HCT116 (cell line): Measurements from ENCODE around the gene GALNT17. TPM values are rescaled to one million over a fixed set of nuclear protein-coding genes. Genes with fewer than 3 reads are reported as not detected.

Source experiments
- ATAC-seq: fragments of 200-7000 bp; cut with Tn5 transposase; 2 replicates; pipeline ENCODE4 v1.9.1; 2020; ENCODE audit warnings: mild to moderate bottlenecking, moderate library complexity
- BruUV-seq: library from RNA; stranded (reverse); fragments of 400-500 nt; replicated peaks from 2 replicates; lab custom pipeline; 2021; lab: Mats Ljungman, UMichigan
- CTCF ChIA-PET: fragments of 300-600 bp; sonication (Branson Sonifier 250); formaldehyde crosslinking; loops from one replicate; lab custom pipeline; 2021; ENCODE audit warnings: antibody characterized with exemption; lab: Charles Lee
- POLR2A ChIA-PET: fragments of 300-600, 350-600 bp; sonication (Branson Sonifier 250); formaldehyde crosslinking; loops from one replicate; lab custom pipeline; 2021; ENCODE audit warnings: antibody characterized with exemption; lab: Charles Lee
- RAD21 ChIA-PET, 2 experiments: fragments of 300-600 bp; sonication (Branson Sonifier 250); formaldehyde crosslinking; loops; one replicate each; lab custom pipeline; 2023; ENCODE audit warnings: low total read pairs in 2 of 2; ENCODE audit not compliant: uncharacterized antibody in 2 of 2, unreplicated experiment in 2 of 2, low non-redundant PET in 1 of 2; lab: Charles Lee
- DNase-seq: peaks from one replicate; pipeline ENCODE4 v3.0.0-alpha.2; 2010; ENCODE audit warnings: low read depth, low spot score
- H2AFZ ChIP-seq: fragments of 200-600 bp; shearing (Covaris generic), sonication (generic); 2 replicates; pipeline ENCODE4 v1.6.1; 2017; ENCODE audit warnings: low read depth, mixed run types, mixed read lengths, antibody characterized with exemption, low read length; ENCODE audit not compliant: poor library complexity, severe bottlenecking
- H3K27ac ChIP-seq: 2 replicates; pipeline ENCODE4 v1.5.1; 2012; ENCODE audit warnings: low read depth, low read length
- H3K27me3 ChIP-seq: fragments of 200-600 bp; sonication (generic); 2 replicates; pipeline ENCODE4 v1.6.1; 2016; ENCODE audit warnings: mixed run types, low read length, mixed read lengths; ENCODE audit not compliant: insufficient read depth
- H3K36me3 ChIP-seq, 2 experiments: fragments of 200-500 bp in 1 of 2; fragments of 200-600 bp in 1 of 2; sonication (Bioruptor generic) in 1 of 2; sonication (generic) in 1 of 2; 2 replicates each; pipeline versions ENCODE4 v1.5.1 to v1.6.1; 2014 to 2016; ENCODE audit warnings: low read length in 2 of 2, inconsistent platforms in 1 of 2, mixed read lengths in 1 of 2, mixed run types in 1 of 2; ENCODE audit not compliant: insufficient read depth in 2 of 2, control insufficient read depth in 1 of 2
- H3K4me1 ChIP-seq, 2 experiments: fragments of 200-600 bp in 1 of 2; sonication (generic) in 1 of 2; 2 replicates each; pipeline versions ENCODE4 v1.5.1 to v1.6.1; 2012 to 2017; ENCODE audit warnings: low read length in 2 of 2, inconsistent platforms in 1 of 2, mild to moderate bottlenecking in 1 of 2, mixed read lengths in 1 of 2, mixed run types in 1 of 2, moderate library complexity in 1 of 2; ENCODE audit not compliant: insufficient read depth in 2 of 2, control insufficient read depth in 1 of 2
- H3K4me2 ChIP-seq: fragments of 200-600 bp; sonication (generic); 2 replicates; pipeline ENCODE4 v1.6.1; 2017; ENCODE audit warnings: mixed run types, low read length, mixed read lengths
- H3K4me3 ChIP-seq, 2 experiments: fragments of 200-600 bp in 1 of 2; sonication (generic) in 1 of 2; replicated peaks in 1 of 2; 2 replicates each; pipeline ENCODE4 v1.5.1; 2011 to 2016; ENCODE audit warnings: low read length in 2 of 2, control low read depth in 1 of 2, low read depth in 1 of 2, mild to moderate bottlenecking in 1 of 2, mixed read lengths in 1 of 2, mixed run types in 1 of 2
- H3K79me2 ChIP-seq: fragments of 200-600 bp; sonication (generic); 2 replicates; pipeline ENCODE4 v1.6.1; 2017; ENCODE audit warnings: mild to moderate bottlenecking, mixed run types, low read length, moderate library complexity, mixed read lengths; ENCODE audit not compliant: insufficient read depth
- H3K9ac ChIP-seq: fragments of 200-600 bp; sonication (generic); 2 replicates; pipeline ENCODE4 v1.6.1; 2016; ENCODE audit warnings: low read length, mixed read lengths
- H3K9me2 ChIP-seq: fragments of 200-600 bp; sonication (generic), shearing (Covaris generic); 2 replicates; pipeline ENCODE4 v1.6.1; 2017; ENCODE audit warnings: mixed run types, mild to moderate bottlenecking, moderate library complexity; ENCODE audit not compliant: insufficient read depth
- H3K9me3 ChIP-seq, 2 experiments: fragments of 200-500 bp in 1 of 2; fragments of 200-600 bp in 1 of 2; sonication (Bioruptor generic) in 1 of 2; sonication (generic) in 1 of 2; 2 replicates each; pipeline ENCODE4 v1.6.1; 2014 to 2017; ENCODE audit warnings: low read length in 2 of 2, mixed read lengths in 2 of 2, inconsistent platforms in 1 of 2, low read depth in 1 of 2, mild to moderate bottlenecking in 1 of 2, mixed run types in 1 of 2, moderate library complexity in 1 of 2; ENCODE audit not compliant: control insufficient read depth in 1 of 2, insufficient read depth in 1 of 2
- H4K20me1 ChIP-seq: fragments of 200-600 bp; sonication (generic), shearing (Covaris generic); 2 replicates; pipeline ENCODE4 v1.6.1; 2017; ENCODE audit warnings: mixed run types, mild to moderate bottlenecking, moderate library complexity; ENCODE audit not compliant: insufficient read depth
- CBX3 ChIP-seq: IDR thresholded peaks from 2 replicates; pipeline ENCODE4 v1.6.1; 2012; ENCODE audit warnings: low read depth
- CEBPB ChIP-seq: IDR thresholded peaks from 2 replicates; pipeline ENCODE4 v1.6.1; 2012; ENCODE audit warnings: low read depth
- EGR1 ChIP-seq: IDR thresholded peaks from 2 replicates; pipeline ENCODE4 v1.6.1; 2012; ENCODE audit warnings: low read depth
- ELF1 ChIP-seq: IDR thresholded peaks from 2 replicates; pipeline ENCODE4 v1.6.1; 2012; ENCODE audit warnings: low read depth, borderline replicate concordance
- EZH2 ChIP-seq: fragments of 200-600 bp; sonication (generic); IDR thresholded peaks from 2 replicates; pipeline ENCODE4 v1.6.1; 2017; ENCODE audit warnings: antibody characterized with exemption, mixed run types
- EZH2phosphoT487 ChIP-seq: fragments of 200-600 bp; IDR thresholded peaks from 2 replicates; pipeline ENCODE4 v1.6.1; 2018; ENCODE audit warnings: antibody characterized with exemption, borderline replicate concordance
- FOSL1 ChIP-seq: IDR thresholded peaks from 2 replicates; pipeline ENCODE4 v1.6.1; 2012; ENCODE audit warnings: low read depth
- JUND ChIP-seq: IDR thresholded peaks from 2 replicates; pipeline ENCODE4 v1.6.1; 2012
- POLR2A ChIP-seq: IDR thresholded peaks from 2 replicates; pipeline ENCODE4 v1.7.0; 2011; ENCODE audit warnings: borderline replicate concordance; ENCODE audit not compliant: insufficient read depth, insufficient read length; ENCODE audit errors: extremely low read depth
- POLR2AphosphoS5 ChIP-seq: IDR thresholded peaks from 2 replicates; pipeline ENCODE4 v1.6.1; 2011; ENCODE audit warnings: mild to moderate bottlenecking, low read depth, low read length, moderate library complexity
- SIN3A ChIP-seq: IDR thresholded peaks from 2 replicates; pipeline ENCODE4 v1.6.1; 2012; ENCODE audit warnings: low read depth
- SP1 ChIP-seq: IDR thresholded peaks from 2 replicates; pipeline ENCODE4 v1.6.1; 2012; ENCODE audit warnings: low read depth
- SRF ChIP-seq: IDR thresholded peaks from 2 replicates; pipeline ENCODE4 v1.6.1; 2012; ENCODE audit warnings: low read depth
- TCF7L2 ChIP-seq: IDR thresholded peaks from 2 replicates; pipeline ENCODE4 v1.7.0; 2011; ENCODE audit warnings: borderline replicate concordance, inconsistent platforms; ENCODE audit not compliant: insufficient read depth, insufficient read length; ENCODE audit errors: extremely low read depth
- ZFX ChIP-seq: fragments of 450-650 bp; IDR thresholded peaks from 2 replicates; pipeline ENCODE4 v1.6.1; 2017
- ZNF274 ChIP-seq: fragments of 200-500 bp; sonication (Bioruptor generic); IDR thresholded peaks from 2 replicates; pipeline ENCODE4 v1.6.1; 2014; ENCODE audit warnings: mild to moderate bottlenecking, low read depth, low read length, inconsistent platforms
- intact Hi-C: fragments of 100-400 bp; cut with micrococcal nuclease; formaldehyde crosslinking; loops from 2 replicates; pipeline ENCODE4 v1.10.0; 2022
- total RNA-seq: library from RNA; stranded (reverse); gene quantifications from one replicate; pipeline ENCODE4 v1.2.1, GENCODE V29; 2021; ENCODE audit not compliant: unreplicated experiment
- TF ChIP-seq, protein P1 (sequence below), 3 experiments: fragments of 200-600 bp in 1 of 3; sonication (generic) in 1 of 3; IDR thresholded peaks in 2 of 3; conservative IDR thresholded peaks in 1 of 3; 2 replicates each; pipeline ENCODE4 v1.5.1; 2012 to 2017; ENCODE audit warnings: low read depth in 2 of 3, low read length in 2 of 3, antibody characterized with exemption in 1 of 3, borderline replicate concordance in 1 of 3, control low read depth in 1 of 3, mild to moderate bottlenecking in 1 of 3, mixed read lengths in 1 of 3, mixed run types in 1 of 3, moderate library complexity in 1 of 3; ENCODE audit not compliant: insufficient read depth in 1 of 3
- TF ChIP-seq, protein P2 (sequence below): IDR thresholded peaks from 2 replicates; pipeline ENCODE4 v1.6.1; 2012
- TF ChIP-seq, protein P3 (sequence below): IDR thresholded peaks from 2 replicates; pipeline ENCODE4 v1.6.1; 2012
- TF ChIP-seq, protein P4 (sequence below): IDR thresholded peaks from 2 replicates; pipeline ENCODE4 v1.6.1; 2012; ENCODE audit warnings: low read depth

The GALNT17 gene
- total RNA-seq, 1 experiment from 2014 or later, result not detected

DNA sequence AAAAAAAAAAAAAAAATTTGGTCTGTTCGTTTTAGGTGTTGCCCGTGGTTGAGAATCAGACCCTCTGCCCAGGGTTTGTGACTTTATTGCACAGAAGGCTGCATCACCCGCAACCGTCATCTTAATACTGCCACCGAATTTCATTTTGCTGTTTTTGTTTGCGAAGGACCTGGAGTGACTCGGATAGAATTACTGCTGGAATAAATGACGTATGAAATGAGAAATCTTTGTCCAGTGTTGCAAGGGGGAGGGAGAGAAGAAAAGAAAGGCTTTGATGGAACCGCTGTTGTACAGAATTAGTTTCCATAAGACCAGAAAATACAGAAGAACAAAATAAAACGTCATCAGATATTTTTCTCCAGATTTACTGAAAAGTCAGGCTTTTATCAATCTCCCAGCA, 103.3 kb downstream of the GALNT17 start:
- Histone ChIP-seq H4K20me1 (no peaks in the 10 kb centered on the region), H3K36me3 (no peaks in the 10 kb centered on the region), H3K79me2 (no peaks in the 10 kb centered on the region), H3K4me3 (no peak overlapping the region), H3K27ac (no peak overlapping the region), H3K4me2 (no peak overlapping the region), H3K9ac (no peak overlapping the region), H3K4me1 (no peaks in the 10 kb centered on the region), H3K9me3 (peaks cover 0 to 11% of the 10 kb centered on the region in 2 experiments; a peak in 2 of 4 replicates), H3K27me3 (no peaks in the 10 kb centered on the region), H3K9me2 (no peaks in the 10 kb centered on the region), H2AFZ (no peak overlapping the region)
- BruUV-seq, result no TSS peak
- TF ChIP-seq SRF (no peak), ELF1 (no peak), ZNF274 (no peak), SIN3A (no peak), POLR2A (no peak), ZFX (no peak), JUND (no peak), CBX3 (no peak), EZH2phosphoT487 (no peak), TCF7L2 (no peak), CEBPB (no peak), FOSL1 (no peak), EGR1 (no peak), POLR2AphosphoS5 (no peak), EZH2 (no peak), SP1 (no peak)
- TF ChIP-seq, protein P1, sequence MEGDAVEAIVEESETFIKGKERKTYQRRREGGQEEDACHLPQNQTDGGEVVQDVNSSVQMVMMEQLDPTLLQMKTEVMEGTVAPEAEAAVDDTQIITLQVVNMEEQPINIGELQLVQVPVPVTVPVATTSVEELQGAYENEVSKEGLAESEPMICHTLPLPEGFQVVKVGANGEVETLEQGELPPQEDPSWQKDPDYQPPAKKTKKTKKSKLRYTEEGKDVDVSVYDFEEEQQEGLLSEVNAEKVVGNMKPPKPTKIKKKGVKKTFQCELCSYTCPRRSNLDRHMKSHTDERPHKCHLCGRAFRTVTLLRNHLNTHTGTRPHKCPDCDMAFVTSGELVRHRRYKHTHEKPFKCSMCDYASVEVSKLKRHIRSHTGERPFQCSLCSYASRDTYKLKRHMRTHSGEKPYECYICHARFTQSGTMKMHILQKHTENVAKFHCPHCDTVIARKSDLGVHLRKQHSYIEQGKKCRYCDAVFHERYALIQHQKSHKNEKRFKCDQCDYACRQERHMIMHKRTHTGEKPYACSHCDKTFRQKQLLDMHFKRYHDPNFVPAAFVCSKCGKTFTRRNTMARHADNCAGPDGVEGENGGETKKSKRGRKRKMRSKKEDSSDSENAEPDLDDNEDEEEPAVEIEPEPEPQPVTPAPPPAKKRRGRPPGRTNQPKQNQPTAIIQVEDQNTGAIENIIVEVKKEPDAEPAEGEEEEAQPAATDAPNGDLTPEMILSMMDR (IDR thresholded peaks at IDR 0.05 in 2 of 3, conservative IDR thresholded peaks at IDR 0.05 in 1 of 3; ENCODE audit: borderline replicate concordance in 1 of 3, insufficient read depth in 1 of 3, low read depth in 2 of 3, low read length in 2 of 3), result no peak
- TF ChIP-seq, protein P2, sequence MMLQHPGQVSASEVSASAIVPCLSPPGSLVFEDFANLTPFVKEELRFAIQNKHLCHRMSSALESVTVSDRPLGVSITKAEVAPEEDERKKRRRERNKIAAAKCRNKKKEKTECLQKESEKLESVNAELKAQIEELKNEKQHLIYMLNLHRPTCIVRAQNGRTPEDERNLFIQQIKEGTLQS, result no peak
- TF ChIP-seq, protein P3, sequence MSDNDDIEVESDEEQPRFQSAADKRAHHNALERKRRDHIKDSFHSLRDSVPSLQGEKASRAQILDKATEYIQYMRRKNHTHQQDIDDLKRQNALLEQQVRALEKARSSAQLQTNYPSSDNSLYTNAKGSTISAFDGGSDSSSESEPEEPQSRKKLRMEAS, result no peak
- TF ChIP-seq, protein P4, sequence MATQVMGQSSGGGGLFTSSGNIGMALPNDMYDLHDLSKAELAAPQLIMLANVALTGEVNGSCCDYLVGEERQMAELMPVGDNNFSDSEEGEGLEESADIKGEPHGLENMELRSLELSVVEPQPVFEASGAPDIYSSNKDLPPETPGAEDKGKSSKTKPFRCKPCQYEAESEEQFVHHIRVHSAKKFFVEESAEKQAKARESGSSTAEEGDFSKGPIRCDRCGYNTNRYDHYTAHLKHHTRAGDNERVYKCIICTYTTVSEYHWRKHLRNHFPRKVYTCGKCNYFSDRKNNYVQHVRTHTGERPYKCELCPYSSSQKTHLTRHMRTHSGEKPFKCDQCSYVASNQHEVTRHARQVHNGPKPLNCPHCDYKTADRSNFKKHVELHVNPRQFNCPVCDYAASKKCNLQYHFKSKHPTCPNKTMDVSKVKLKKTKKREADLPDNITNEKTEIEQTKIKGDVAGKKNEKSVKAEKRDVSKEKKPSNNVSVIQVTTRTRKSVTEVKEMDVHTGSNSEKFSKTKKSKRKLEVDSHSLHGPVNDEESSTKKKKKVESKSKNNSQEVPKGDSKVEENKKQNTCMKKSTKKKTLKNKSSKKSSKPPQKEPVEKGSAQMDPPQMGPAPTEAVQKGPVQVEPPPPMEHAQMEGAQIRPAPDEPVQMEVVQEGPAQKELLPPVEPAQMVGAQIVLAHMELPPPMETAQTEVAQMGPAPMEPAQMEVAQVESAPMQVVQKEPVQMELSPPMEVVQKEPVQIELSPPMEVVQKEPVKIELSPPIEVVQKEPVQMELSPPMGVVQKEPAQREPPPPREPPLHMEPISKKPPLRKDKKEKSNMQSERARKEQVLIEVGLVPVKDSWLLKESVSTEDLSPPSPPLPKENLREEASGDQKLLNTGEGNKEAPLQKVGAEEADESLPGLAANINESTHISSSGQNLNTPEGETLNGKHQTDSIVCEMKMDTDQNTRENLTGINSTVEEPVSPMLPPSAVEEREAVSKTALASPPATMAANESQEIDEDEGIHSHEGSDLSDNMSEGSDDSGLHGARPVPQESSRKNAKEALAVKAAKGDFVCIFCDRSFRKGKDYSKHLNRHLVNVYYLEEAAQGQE, result no peak
- POLR2A ChIA-PET, result no interaction called here
- RAD21 ChIA-PET, result no interaction called here
- CTCF ChIA-PET, result no interaction called here
- intact Hi-C loops, result no loop called here
- ATAC-seq, result no peak
- no peak for DNase-seq
